Uterus (tissue), 4 donors: ENCODE results near the gene SH3TC1. TPM values are rescaled to one million over a fixed set of nuclear protein-coding genes. Genes with fewer than 3 reads are reported as not detected.

Source experiments
- DNase-seq, 2 donors: peaks; one replicate each; pipeline ENCODE4 v3.0.0-alpha.2; 2019 to 2020
- H3K27ac ChIP-seq, 2 donors: fragments of 200-600 bp; sonication (generic); 1 replicate in 1 of 2; 2 replicates in 1 of 2; pipeline ENCODE4 v1.5.1; 2016 to 2018
- H3K27me3 ChIP-seq, 2 donors: fragments of 200-600 bp; sonication (generic); one replicate each; pipeline ENCODE4 v1.5.1; 2018 to 2019; ENCODE audit warnings: control low read depth in 1 of 2
- H3K36me3 ChIP-seq, 2 donors: fragments of 200-600 bp; sonication (generic); one replicate each; pipeline ENCODE4 v1.5.1; 2019; ENCODE audit warnings: control low read depth in 1 of 2
- H3K4me1 ChIP-seq, 2 donors: fragments of 200-600 bp; sonication (generic); one replicate each; pipeline ENCODE4 v1.5.1; 2018 to 2019; ENCODE audit warnings: control low read depth in 1 of 2
- H3K4me3 ChIP-seq, 2 donors: fragments of 200-600 bp; sonication (generic); 1 replicate in 1 of 2; 2 replicates in 1 of 2; pipeline ENCODE4 v1.5.1; 2018 to 2019; ENCODE audit warnings: mild to moderate bottlenecking in 1 of 2
- H3K9me3 ChIP-seq, 2 donors: fragments of 200-600 bp; sonication (generic); one replicate each; pipeline ENCODE4 v1.5.1; 2019; ENCODE audit warnings: control low read depth in 1 of 2
- POLR2A ChIP-seq, 2 donors: fragments of 450-650 bp; IDR thresholded peaks; one replicate each; pipeline ENCODE4 v1.6.1; 2016; ENCODE audit warnings: antibody characterized with exemption in 2 of 2, mild to moderate bottlenecking in 1 of 2, moderate library complexity in 1 of 2
- intact Hi-C: fragments of 100-400 bp; cut with DNase I; formaldehyde crosslinking; loops from one replicate; pipeline ENCODE4 v1.15.1; 2023; ENCODE audit warnings: low total_unique reads
- total RNA-seq, 4 donors: library from RNA; depleted of rRNA in 3 of 4; stranded (reverse); fragments of >200 nt in 3 of 4; gene quantifications; one replicate each; pipeline versions ENCODE4 v1.1.0 to v1.2.4, GENCODE V29; 2014 to 2023
- TF ChIP-seq, protein P1 (sequence below), 4 experiments: fragments of 200-600 bp in 2 of 4; fragments of 450-650 bp in 2 of 4; sonication (generic) in 2 of 4; IDR thresholded peaks; one replicate each; pipeline ENCODE4 v1.5.1; 2016 to 2019; ENCODE audit warnings: antibody characterized with exemption in 4 of 4, mild to moderate bottlenecking in 2 of 4, moderate library complexity in 1 of 4
- donor health status: DM: yes; HTN: yes; CAD: no.

The SH3TC1 gene
- total RNA-seq, 4 donors from 2014 or later: 5.1 to 16.4 (median 11.3) TPM

- no peak for TF ChIP-seq POLR2A (IDR thresholded peaks at IDR 0.05)
- TF ChIP-seq, protein P1, sequence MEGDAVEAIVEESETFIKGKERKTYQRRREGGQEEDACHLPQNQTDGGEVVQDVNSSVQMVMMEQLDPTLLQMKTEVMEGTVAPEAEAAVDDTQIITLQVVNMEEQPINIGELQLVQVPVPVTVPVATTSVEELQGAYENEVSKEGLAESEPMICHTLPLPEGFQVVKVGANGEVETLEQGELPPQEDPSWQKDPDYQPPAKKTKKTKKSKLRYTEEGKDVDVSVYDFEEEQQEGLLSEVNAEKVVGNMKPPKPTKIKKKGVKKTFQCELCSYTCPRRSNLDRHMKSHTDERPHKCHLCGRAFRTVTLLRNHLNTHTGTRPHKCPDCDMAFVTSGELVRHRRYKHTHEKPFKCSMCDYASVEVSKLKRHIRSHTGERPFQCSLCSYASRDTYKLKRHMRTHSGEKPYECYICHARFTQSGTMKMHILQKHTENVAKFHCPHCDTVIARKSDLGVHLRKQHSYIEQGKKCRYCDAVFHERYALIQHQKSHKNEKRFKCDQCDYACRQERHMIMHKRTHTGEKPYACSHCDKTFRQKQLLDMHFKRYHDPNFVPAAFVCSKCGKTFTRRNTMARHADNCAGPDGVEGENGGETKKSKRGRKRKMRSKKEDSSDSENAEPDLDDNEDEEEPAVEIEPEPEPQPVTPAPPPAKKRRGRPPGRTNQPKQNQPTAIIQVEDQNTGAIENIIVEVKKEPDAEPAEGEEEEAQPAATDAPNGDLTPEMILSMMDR (IDR thresholded peaks at IDR 0.05): no peak
- Histone ChIP-seq H3K4me3 (no peak overlapping the region), H3K36me3 (no peaks in the 10 kb centered on the region), H3K4me1 (peaks cover 4 to 6% of the 10 kb centered on the region in 2 donors), H3K27ac (peak overlapping the region; percentile 59 to 65), H3K27me3 (no peaks in the 10 kb centered on the region), H3K9me3 (no peaks in the 10 kb centered on the region)
- intact Hi-C loops: loop anchor here (10.0 kb wide), 1 partner anchor 127 kb away; no protein-coding TSS in a partner anchor
- DNase-seq: no peak
These were observed 78.9 kb downstream of the SH3TC1 start for GRCh38 chr4:8278009-8278395.

DNA sequence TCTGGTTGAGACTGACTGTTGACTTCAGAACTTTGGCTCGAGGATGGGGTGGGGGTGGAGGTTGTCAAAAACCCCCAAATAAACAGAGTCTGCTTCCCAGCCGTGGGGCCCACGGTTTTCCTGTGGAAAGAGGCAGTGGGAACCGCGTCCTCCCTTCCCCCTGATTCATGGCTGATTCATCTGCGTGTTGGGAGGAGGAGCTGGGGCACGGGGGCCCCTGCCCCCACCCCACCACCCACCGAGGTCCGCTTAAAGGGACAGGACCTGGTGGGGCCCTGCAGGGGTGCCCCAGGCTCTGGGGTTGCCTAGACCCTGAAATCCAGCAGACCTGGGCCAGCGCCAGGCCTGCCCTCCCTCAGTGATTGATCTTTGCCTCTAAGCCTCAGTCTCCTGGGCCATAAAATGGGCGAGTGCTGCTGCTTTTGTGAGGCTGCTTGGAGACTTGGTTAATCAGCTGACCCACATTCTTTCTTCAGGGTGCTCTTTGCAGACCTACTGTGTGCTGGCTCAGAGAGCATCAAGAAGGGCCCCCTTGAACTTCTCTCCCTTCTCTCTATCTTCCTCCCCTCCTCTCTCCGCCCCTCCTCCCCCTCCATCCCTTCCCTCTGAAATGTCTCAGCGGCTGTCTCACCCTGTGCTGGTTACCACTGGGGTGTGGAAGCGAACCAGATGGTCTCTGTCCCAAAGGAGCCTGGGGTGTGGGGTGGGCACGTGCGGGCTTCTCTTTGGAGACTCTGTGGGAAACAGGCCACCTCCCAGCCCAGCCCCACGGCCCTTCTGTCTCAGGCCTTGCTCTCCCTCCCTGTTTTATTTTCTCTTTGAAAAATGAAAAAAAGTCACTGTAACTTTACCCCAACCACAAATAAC, 79.6 kb downstream of the SH3TC1 start:
- H3K4me1 ChIP-seq: peaks cover 4 to 6% of the 10 kb centered on the region in 2 donors
- H3K4me3 ChIP-seq: no peak overlapping the region
- TF ChIP-seq, protein P1 (IDR thresholded peaks at IDR 0.05): no peak
- no peak for TF ChIP-seq POLR2A (IDR thresholded peaks at IDR 0.05)
- intact Hi-C loops: loop anchor here (10.0 kb wide), 1 partner anchor 126 kb away; no protein-coding TSS in a partner anchor
- no peaks in the 10 kb centered on the region for H3K36me3 ChIP-seq
- DNase-seq: peak; percentile 78 to 80
- H3K9me3 ChIP-seq: no peaks in the 10 kb centered on the region
- H3K27me3 ChIP-seq: no peaks in the 10 kb centered on the region
- H3K27ac ChIP-seq: peak overlapping the region; percentile 59 to 65

DNA sequence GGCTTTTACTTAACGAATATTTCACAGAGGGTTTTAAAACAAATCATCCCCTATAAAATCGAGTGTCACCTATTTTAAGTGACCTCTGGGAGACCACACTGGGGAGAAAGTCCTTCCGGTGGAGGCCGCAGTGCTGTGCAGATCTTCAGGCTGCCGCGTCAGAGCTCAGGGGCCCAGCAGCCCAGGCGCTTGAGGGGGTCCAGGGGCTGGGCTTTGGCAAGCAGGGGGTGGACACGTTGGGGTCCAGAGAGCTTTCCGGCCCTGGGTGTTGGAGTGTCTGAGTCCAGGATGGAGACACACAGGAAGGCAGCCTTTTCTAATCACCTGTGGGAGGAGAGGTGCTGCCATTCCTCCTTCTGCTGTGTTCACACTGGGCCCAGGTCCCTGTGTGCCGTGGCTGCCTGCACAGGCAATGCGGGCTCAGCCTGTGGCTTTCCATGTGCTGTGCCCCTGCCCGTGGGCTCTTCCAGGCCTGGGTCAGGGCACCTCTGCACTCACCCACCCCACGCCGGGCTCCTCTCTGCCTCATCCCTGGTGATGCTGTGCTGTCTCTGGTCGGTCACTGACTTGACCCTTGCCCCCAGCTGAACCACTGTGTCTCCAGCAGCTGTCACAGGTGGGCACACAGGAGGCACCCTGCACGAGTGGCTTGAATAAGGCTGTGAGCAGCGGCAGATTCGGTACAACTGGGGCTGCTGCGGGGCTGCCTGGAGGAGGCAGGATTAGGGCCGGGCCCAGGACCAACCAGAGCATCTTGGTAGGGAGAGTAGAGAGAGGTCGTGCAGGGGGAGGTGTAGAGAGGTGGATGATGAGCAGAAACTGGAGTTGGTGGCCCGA, 80.4 kb downstream of the SH3TC1 start:
- Histone ChIP-seq H3K4me1 (peaks cover 4 to 6% of the 10 kb centered on the region in 2 donors), H3K36me3 (no peaks in the 10 kb centered on the region), H3K9me3 (no peaks in the 10 kb centered on the region), H3K27me3 (no peaks in the 10 kb centered on the region), H3K27ac (peak overlapping the region; percentile 59 to 65), H3K4me3 (no peak overlapping the region)
- DNase-seq: no peak
- intact Hi-C loops: loop anchor here (10.0 kb wide), 1 partner anchor 125 kb away; no protein-coding TSS in a partner anchor
- TF ChIP-seq, protein P1 (IDR thresholded peaks at IDR 0.05): no peak
- TF ChIP-seq POLR2A (IDR thresholded peaks at IDR 0.05): no peak

DNA sequence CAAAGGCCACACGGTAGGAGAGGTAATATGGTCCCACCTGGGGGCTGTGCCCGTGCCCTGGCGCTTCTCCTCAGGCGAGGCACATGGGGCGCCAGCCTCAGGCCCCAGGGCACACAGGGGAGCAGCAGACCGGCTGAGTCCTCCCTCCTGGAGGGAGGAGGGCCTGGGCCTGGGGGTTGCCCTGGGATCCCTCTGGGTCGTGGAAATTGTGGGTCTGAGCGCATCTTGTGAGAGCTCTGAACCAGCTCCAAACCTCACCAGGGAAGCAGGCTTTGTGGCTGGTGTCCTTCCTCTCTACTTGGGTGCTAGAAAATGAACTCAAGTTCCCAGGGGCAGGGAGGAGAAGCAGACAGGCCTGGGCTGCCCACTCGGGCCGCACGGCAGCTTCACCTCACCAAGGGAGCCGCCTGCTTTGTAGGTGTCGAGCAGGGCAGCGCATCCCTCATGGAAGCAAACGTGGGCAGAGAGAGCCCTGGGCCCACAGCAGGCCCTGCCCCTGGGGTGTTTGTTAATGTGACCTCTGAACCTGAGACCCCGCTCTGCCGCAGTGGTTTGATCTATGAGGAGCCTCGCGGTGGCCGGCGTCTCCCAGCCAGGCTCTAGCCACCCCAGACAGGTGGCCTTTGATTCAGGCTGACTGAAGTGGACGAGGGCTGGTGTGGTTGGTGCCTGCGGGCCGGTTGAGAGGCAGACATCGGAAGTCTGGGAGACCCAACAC, 81.2 kb downstream of the SH3TC1 start:
- TF ChIP-seq, protein P1 (IDR thresholded peaks at IDR 0.05): no peak
- H3K36me3 ChIP-seq: no peaks in the 10 kb centered on the region
- DNase-seq: no peak
- H3K4me1 ChIP-seq: peaks cover 3 to 6% of the 10 kb centered on the region in 2 donors
- no peaks in the 10 kb centered on the region for H3K9me3 ChIP-seq
- intact Hi-C loops: no loop called here
- H3K27me3 ChIP-seq: no peaks in the 10 kb centered on the region
- no peak overlapping the region for H3K4me3 ChIP-seq
- peak overlapping the region; percentile 5 to 65 for H3K27ac ChIP-seq
